ENCODE measurements around the gene TTC28.

The TTC28 gene

DNA sequence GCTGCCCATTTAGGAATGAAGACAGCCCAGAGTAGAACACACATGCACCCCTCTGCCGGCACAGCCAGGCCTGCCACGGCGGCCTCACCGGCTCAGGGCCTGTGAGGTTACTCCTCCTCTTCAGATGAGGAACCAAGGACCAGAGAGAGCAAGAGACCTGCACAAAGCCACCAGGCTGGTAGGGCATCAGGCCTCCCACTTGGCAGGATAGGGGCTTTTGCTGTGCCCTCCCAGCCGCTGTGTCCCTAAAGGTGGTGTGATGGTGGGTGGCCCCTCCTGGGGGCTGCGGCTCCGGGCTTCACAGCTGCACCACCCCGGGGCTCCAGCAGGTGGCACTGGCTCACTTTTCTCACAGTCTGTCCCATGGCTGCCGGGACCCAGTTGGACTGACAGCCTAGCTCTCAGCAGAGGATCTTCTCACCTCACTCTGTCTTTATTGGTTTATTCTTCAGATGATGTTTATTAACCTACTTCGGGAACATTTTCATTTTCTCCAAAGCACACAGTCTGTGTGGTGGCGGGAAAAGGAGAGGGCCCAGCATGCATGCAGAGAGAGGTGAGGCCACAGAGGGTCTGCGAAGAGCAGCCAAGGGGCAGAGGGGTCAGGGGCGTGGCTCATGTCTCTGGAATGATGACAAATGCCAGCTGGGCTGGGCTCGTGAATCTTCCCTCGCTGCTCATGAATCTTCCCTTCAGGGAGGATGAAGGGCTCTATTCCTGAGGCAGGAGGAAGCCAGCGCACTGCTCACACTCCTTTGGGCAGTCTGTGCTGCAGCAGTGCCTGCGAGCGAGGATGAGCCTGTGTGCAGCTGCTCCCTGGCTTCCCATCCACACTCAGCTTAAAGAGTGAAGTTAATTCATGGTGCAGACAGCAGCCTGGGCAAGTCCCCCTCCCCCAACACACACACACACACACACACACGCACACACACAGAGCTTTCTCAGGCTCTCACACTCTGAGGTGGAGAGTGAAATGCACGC is 659.5 kb downstream of the TTC28 start:
- peak; percentile 88 for DNase-seq (ENCODE audit: low spot score)

DNA sequence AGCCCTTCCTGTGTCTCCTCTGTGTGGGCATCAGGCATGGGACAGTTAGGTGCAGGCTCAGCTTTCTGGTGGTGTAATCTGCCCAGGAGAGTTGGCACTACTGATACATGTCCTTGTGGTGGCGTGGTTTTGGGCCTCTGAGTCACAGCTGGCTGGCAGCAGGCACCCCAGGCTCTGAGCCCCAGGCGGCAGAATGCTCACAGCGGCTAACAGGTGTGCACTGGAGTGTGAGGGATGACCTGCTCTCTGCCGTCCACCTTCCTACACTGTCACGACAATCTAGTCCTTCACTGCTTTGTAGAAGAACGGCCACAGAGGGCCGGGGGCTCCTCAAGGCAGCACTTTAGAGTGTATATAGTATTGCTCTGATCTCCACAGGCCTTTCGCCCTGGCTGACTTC is 660.3 kb downstream of the TTC28 start:
- no peak for DNase-seq (ENCODE audit: low spot score)

DNA sequence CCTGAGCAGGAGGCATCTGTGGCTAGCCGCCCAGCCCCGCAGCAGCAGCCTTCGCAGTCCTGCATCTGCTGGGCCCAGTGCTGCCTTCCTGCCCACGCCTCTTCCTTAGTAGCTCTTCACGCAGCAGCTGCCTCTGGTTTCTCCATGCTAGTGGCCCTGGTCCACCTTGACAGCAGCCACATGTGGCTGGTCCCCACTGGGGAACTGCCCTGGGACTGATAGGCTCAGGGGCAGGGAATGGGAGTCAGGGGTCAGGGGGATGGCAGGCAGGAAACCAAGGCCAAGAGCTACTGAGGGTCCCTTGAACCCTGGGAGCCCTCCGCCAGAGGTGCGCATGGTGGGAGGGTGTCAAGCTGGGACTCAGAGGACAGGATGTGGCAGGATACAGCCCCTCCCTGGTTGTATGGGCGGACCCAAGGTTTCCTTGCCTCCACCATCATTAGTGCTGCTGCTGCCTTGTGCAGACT is 661.1 kb downstream of the TTC28 start:
- DNase-seq (ENCODE audit: low spot score) = no peak

DNA sequence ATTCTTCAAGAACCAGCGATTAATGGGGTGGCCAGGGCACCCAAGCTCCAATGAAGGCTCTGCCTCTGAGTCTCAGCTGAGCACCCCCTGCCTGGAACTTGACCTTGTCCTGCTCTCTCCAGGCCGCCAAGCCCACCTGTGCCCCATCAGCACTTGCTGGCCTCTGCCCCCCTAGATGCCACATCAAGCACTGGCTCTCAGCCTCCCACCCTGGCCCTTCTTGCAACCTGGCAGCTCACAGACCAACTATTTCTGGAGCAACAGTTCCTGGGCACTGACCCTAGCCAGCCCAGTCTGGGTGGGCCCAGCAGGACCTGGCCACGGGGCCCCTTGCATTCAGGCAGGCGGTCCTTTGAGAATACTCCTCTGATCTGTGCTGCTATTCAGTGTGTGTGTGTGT is 661.8 kb downstream of the TTC28 start:
- no peak for DNase-seq (ENCODE audit: low spot score)

DNA sequence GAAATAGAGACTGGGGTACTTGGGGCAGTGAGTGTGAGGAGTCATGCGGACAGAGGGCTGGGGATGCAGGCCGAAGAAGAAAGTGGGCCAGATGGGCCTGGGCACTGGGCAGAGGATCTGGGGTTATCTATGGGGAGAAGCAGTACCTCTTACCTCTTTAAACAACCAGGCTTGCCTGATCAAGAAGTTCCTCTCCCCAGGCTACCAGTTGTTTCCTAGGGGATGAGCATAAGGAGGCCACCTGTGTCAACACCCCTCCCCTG is 662.2 kb downstream of the TTC28 start:
- DNase-seq (ENCODE audit: low spot score) = no peak

DNA sequence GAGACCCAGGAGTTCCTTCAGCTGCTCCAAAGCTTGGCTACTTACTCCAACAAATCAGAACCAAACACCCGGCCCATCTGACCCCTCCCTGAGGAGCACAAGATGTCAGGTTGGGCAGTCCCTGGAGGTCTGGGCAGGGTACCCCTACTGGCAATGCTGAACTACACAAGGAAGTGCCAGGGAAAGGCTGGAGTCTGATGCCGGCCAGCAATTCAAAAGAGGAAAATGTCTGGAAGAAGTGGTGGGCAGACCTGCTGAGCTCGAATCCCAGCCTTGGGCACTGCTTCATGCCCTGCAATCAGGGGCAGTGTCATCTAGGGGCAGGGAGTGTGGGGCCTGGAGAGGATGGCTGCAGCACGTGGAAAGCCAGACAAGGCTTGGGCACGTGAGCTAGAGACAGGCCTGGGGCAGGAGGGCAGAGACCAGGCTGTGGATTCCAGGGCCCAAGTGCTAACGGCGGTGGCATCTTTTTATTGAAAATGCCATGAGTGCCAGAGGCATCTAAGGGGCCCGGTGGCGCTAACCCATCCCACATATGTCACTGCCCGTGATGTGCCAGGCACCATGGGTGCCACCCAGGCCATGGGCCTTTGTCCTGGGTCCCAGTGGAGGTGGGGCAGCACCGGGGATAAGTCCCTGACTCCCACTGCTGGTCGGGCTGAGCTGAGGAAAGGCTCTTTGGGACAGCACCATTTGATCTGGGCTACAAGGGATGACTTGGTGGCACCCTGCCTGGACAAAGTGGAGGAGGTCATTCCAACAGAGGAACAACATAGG is 662.7 kb downstream of the TTC28 start:
- DNase-seq (ENCODE audit: low spot score) = no peak

DNA sequence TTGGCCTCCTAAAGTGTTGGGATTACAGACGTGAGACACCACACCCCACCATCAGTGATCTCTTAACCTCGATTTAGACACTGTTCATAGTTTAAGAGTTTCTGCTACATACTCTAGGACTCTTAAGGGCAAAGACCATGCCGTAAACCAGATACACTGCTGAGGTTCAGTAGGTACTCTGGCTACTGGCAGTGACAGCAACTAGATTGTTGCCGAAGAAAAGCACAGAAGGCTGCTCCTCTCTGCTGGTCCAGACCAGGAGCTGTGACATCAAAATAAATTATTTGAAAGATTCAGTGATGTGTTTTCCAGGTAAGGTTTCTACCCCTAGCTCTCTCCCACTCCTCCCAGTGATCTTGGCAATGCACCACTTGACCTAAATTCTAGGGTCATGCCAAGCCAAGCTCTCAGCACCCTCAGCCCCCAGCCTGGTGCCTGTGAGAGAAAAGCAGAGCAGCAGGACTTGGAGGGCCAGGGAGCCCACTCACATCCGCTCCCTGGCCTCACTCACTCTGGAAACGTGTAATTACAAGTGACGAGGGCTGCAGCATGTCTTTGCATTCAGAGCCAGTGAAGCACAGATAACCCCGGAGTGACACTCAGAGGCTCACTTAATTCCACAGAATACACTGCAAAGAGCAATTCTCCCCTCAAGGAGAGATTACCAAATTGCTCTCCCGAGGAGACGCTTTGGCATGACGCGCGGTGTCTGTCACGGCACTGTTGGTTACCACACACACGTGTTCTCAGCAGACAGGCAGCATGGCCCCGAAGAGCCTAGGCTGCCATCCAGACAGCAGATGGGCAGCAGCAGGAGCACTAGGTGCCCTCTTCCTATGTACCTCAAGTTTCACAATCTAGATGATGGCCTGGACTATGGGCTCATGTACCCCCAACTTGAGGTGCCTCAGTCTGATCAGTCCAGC is 663.7 kb downstream of the TTC28 start:
- DNase-seq (ENCODE audit: low spot score) = no peak

DNA sequence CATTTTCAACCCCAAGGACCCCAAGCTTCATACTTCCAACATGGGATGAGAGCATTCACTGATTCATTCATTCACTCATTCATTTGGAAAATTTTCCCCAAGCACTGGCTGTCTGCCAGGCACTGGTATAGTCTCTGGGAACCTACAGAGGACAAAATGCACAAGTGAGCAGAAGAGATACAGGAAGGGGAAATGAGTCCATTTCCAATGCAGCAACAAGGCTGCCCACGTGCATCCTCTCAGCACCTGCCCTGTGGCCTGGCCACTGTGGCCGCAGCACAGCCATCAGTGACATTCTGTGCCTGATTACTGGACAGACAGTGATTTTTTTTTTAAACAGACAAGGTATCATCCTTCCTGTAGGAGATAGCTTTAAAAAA is 664.6 kb downstream of the TTC28 start:
- DNase-seq (ENCODE audit: low spot score) = no peak

DNA sequence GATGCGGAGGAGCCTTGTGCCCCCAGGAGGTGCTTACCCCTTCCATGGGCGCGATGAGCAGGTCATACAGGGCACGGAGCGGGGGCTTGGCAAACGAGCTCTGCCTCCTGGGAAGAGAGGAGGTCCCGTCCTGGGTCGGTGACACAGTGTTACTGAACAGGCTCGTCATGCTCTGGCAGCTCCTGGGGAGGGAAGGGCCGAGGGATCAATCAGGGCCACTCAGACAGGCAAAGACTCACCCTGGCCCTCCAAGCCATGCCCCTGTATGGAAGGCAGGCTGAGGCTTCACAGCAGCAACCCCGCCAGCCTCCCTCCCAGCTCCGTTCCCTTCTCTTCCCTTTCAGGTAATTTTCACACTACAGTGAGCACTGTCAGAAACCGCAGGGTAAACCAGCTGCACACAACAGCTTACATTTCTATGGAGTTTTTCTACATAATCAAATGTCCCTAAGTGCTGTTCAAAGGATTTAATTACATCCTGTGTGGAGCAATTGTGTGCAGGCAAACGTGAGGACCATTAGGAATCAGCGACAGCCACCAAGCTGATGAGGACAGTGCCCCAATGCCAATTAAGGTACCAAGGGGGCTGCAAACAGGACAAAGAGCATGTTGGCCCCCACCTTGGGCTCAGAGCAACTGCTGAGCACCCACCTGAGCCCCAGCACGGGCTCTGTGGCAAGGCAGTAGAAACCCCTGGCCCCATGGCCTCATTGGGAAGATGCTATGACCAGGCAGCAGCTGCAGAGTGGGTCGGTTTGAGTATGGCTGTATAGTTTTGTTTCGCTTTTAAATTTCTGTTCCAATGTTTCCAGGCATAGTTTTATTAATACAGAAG is 665.2 kb downstream of the TTC28 start:
- DNase-seq (ENCODE audit: low spot score) = no peak

DNA sequence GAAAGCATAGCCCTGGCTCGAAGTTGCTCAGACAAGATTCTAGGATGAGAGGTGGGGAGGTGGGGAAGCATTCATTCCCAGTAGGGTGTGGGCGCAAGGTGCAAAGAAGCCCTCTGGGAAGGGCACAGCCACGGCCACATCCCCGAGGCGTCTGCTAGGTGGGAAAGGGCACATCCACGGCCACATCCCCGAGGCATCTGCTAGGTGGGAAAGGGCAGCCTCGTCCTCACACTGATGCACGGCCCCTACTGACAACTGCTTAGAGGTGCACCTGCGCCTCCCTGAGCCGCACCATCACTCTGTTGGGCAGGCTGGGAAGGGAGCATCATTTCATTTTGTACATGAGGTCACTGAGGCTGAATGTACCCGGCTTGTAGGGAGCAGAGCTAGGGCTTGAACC is 666.0 kb downstream of the TTC28 start:
- DNase-seq (ENCODE audit: low spot score) = no peak

DNA sequence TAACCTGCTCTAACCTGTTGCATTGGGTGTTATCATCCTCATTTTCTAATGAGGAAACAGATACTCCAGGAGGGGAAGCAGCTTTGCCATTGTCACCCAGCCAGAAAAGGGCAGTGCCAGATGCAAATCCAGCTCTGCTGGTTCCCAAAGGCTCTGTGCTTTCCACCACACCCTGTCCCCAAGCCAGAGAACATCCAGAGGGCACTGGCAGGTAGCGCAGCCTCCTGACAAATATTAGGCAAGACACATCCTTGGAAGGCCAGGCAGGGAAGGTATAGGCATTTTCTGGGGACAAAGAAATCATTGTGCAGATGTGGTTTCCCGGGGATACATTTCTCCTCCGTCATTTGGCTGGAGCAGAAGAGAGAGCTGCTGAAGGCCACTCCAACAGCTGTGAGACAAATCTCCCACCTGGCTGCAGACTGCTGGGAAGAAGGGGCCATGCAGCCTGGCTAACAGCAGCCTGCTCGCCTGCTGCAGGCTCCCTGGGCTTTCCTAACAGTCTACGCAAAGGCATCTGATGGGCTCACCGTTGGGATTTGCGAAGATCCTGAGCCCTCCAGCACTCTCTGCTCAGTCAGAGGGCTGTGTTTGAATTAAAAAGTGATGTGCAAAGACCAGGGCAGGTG is 666.7 kb downstream of the TTC28 start:
- DNase-seq (ENCODE audit: low spot score) = no peak

DNA sequence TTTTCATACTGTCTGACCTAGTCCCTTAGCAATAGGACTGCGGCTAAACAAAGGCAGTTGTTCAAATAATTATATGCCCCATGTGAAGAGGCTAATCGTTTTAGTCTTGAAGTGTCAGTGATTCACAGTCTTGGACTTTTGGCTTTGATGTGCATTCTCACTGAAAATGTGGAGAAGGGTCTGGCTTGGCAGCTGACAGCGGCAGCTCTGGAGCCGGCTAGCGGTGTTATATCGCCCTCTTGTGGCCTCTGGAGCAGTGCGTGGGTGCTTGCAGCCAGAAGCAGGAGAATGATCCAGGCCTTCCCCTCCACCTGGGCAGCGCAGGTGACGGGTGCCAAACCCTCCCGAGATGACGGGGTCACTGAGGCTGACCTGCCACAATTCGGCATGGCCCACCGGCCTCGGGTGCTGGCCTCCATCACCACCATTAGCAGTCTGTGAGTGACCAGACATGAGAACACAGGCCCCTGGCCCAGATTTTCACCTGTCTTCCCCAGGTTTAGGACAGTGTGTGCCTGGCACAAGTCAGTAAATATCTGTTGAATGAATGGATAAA is 670.3 kb downstream of the TTC28 start:
- DNase-seq (ENCODE audit: low spot score) = peak; percentile 97

DNA sequence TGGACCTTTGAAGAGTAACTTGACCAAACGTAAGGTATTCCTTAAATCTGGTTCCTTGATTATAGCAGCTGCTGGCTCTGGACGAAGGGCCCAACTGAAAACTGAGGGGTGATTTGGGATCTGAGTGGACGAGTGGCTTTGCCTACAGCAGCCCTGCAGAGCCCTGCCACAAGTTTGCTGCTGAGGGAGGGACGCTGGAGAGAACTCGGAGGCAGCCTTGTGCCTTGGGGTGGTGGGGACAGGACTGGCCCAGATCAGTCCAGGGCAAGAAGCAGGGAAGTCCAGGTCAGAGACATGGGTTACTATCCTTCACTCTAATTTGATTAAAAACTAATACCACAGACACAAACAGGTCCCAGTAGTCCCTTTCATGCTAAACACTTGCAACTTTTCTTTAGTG is 671.0 kb downstream of the TTC28 start:
- DNase-seq (ENCODE audit: low spot score) = no peak

DNA sequence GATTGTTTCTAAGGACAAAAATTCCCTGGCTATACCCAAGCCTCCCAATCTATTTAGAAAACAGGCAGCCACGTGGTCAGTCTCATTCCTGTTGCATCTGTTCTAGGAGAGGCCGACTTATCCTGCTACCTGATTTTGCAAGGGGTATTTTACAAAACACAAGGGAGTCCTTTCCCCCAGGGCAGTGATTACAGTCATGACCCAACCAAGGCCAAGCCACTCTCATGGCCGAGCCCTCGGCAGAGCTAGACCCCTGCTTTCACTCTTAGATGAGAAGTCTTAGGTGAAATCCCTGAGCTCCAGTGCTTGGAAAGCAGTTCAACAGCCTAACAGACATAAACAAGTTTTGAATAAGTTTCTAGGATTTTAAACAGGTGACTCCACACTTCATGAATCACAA is 671.6 kb downstream of the TTC28 start:
- no peak for DNase-seq (ENCODE audit: low spot score)

DNA sequence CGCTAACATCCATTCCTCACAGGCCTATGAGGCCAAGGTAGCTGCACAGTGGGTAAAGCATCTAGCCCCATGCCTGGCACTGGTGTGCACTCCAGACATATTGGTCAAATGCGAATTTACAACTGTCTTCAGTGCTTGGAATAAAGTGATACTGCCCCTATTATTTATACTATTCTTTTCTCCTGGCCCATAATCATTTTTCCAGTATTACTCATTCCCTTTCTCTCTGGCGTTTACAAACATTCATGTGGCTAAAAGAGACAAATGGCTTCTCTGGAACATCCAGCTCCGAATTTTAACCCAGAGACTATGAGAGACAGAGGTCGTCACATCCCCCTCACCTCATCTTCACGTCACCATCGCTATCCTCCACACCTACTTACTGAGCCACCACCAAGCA is 673.4 kb downstream of the TTC28 start:
- DNase-seq (ENCODE audit: low spot score) = no peak

DNA sequence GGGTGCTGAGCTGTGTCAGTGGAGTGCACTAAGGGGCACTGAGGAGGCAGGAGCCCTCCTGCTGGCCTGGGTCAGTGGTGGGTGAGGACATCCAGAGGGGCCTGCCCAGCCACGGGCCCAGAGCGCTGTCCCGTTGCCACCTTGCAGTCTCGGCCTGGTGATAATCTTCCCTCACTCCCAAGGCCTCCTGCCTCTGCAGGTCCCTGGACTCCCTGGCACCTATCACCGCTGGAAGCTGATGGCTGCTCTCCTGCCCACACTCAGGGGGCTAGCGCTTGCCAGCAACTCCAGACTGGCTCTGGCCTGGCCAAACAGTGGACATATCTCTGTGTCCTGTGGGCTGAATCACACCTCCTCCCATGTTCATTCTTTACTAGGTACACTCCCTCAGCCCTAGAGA is 674.1 kb downstream of the TTC28 start:
- no peak for DNase-seq (ENCODE audit: low spot score)

DNA sequence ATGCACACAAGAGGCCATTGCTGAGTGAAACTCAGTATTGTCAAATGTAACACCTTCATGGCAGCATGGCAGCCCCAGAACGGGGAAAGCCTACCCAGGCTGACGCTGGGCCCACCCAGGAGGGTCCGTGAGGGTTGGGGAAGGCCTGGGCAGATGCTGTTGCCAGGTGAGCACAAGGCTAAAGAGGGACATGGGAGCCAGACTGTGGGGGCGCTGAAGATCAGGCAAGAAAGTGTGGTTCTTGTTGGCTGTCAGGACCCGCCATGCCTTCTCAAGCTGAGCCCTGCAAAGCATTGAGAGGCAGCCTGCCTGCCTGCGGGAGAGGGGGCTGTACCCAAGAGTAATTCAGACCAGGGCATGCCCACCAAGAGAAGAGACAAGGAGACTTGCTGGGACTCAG is 675.6 kb downstream of the TTC28 start:
- no peak for DNase-seq (ENCODE audit: low spot score)

DNA sequence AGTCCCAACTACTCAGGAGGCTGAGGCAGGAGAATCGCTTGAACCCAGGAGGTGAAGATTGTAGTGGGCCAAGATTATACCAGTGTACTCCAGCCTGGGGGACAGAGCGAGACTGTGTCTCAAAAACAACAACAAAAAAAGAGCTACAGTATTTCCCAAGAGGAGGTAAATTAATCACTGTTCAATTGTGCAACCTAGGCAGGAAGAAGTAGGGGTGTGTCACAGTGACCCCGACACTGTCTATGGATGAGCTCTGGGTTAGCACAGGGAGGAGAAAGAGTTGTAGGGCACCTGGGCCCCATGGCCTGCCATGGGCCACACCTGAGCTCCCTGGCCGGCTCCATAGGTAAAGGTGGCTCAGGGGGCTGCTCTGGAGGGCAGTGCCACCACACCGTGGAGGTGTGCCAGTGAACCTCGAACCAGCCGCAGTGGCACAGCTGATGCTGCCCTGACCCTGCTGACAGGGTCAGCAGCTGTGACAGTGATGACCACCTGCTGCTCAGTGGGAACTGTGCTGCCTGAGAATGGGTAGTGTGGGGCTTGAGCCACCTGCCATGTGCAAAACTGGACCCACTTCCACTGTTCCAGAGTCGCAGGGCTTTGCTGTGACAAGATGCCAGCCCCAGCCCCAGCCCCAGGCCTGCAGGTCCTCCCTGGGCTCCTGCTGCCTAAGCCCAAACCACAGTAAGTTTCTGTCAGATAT is 676.6 kb downstream of the TTC28 start:
- DNase-seq (ENCODE audit: low spot score) = no peak

DNA sequence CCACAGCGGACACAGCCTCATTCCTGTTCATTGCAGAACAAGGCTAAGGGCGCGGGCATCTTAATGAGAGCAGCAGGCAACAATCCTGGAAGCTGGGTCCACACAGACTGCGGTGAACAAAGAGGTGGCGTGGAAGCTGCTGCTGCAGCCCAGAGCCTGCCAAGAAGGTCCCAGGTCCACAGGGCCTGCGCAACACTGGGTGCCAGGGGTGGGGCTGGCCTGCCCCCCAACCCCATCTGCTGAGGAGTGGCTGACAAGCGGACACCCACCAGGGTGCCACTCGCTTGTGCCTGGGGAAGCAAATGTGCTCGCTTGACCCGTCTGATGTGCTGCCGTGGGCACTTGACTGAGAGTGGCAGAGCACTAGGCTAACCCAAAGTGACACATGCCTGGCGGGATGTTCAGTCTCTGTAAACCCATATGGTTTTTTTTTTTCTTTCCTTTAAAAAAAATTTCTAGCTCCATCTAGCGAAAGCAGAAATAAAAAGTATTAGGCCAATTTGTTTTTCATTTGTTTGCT is 677.4 kb downstream of the TTC28 start:
- DNase-seq (ENCODE audit: low spot score) = no peak

Measured in HuH-7 (cell line).